Breast epithelium (tissue), 4 donors: ENCODE data around the gene DCST2. TPM values are rescaled to one million over a fixed set of nuclear protein-coding genes. Genes with fewer than 3 reads are reported as not detected.

Source experiments
- DNase-seq, 2 donors: peaks; one replicate each; pipeline ENCODE4 v3.0.0-alpha.2; 2019; ENCODE audit warnings: low spot score in 2 of 2
- H3K27ac ChIP-seq, 2 donors: fragments of 200-600 bp; sonication (generic) in 1 of 2; one replicate each; pipeline ENCODE4 v1.5.1; 2016 to 2019; ENCODE audit warnings: mild to moderate bottlenecking in 1 of 2
- H3K27me3 ChIP-seq, 2 donors: fragments of 200-600 bp; sonication (generic) in 1 of 2; one replicate each; pipeline versions ENCODE4 v1.5.1 to v1.6.0; 2017 to 2019; ENCODE audit warnings: control low read depth in 1 of 2, mild to moderate bottlenecking in 1 of 2
- H3K36me3 ChIP-seq: fragments of 200-600 bp; one replicate; pipeline ENCODE4 v1.5.1; 2019
- H3K4me1 ChIP-seq, 2 donors: fragments of 200-600 bp; sonication (generic); one replicate each; pipeline ENCODE4 v1.5.1; 2016 to 2019; ENCODE audit warnings: control low read depth in 1 of 2
- H3K4me3 ChIP-seq, 3 donors: fragments of 200-600 bp; sonication (generic); 1 replicate in 2 of 3; 2 replicates in 1 of 3; pipeline ENCODE4 v1.5.1; 2016 to 2019; ENCODE audit warnings: mild to moderate bottlenecking in 3 of 3, moderate library complexity in 2 of 3
- H3K9me3 ChIP-seq, 2 donors: fragments of 200-600 bp; sonication (generic) in 1 of 2; one replicate each; pipeline ENCODE4 v1.5.1; 2016 to 2019; ENCODE audit warnings: control low read depth in 1 of 2
- POLR2A ChIP-seq: fragments of 450-650 bp; IDR thresholded peaks from one replicate; pipeline ENCODE4 v1.6.1; 2016; ENCODE audit warnings: antibody characterized with exemption, mild to moderate bottlenecking, moderate library complexity
- POLR2AphosphoS5 ChIP-seq, 3 donors: sonication (generic); formaldehyde crosslinking; IDR thresholded peaks; one replicate each; pipeline ENCODE4 v1.6.1; 2017; ENCODE audit warnings: antibody characterized with exemption in 3 of 3
- intact Hi-C: fragments of 100-400 bp; cut with DNase I; formaldehyde crosslinking; loops from one replicate; pipeline ENCODE4 v1.15.1; 2023; ENCODE audit warnings: low total_unique reads
- total RNA-seq, 3 donors: library from RNA; depleted of rRNA; stranded (reverse); fragments of >200 nt; gene quantifications; one replicate each; pipeline ENCODE4 v1.1.0, GENCODE V29; 2016
- TF ChIP-seq, protein P1 (sequence below), 3 donors: fragments of 450-650 bp; IDR thresholded peaks; one replicate each; pipeline ENCODE4 v1.5.1; 2016 to 2017; ENCODE audit warnings: antibody characterized with exemption in 3 of 3, mild to moderate bottlenecking in 3 of 3, moderate library complexity in 3 of 3

Gene DCST2
- total RNA-seq, 3 donors from 2014 or later = 0.48 to 4.4 (median 3.3) TPM

DNA sequence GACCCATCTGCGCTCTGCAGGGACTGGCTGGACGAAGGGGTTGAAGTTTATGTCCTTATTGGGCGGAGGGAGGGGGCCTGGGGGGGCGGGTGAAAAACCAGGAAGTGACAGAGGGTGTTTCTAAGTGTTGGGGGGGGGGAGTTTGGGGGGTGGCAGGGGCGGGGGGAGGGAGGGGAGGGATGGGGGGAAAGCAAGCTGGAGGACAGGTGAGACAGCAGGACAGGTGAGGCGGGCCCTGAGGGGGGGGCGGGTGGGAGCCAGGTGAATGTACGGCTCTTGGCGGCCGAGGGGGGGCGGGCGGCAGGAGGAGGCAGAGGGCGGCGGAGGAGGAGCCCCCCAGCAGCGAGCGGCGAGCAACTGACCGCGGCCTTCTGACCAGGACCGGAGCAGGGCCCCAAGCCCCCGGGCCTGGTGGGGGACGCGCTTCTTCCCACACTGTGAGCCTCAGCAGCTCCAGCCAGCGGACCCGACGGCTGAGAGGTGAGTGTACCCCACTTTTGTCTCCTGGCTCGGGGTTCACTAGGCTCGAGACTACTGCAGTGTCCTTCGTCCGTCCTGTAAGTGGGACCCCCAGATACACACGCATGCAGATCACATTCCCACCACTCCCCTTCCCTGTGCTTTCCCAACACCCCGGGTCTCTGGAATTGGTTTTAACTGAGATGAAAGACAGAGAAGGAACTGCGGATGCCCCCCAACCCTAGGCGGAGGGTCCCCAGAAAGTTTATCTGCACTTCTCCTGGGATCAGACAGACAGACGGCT lies 30.9 kb downstream of the DCST2 start, which contains the start of gene ZBTB7B:
Gene ZBTB7B, plus strand, starts transcription at position 339 of the 763 bp plus-strand sequence. CDS start 11,859 bp downstream, outside the sequence.
- Histone ChIP-seq H3K9me3 (no peaks in the 10 kb centered on the region), H3K4me1 (peaks cover 20 to 43% of the 10 kb centered on the region in 2 donors), H3K27me3 (no peaks in the 10 kb centered on the region), H3K27ac (peak within 1 kb of the TSS; percentile 98 to 99), H3K36me3 (no peaks in the 10 kb centered on the region), H3K4me3 (peak within 1 kb of the TSS; percentile 89 to 95 (median 89))
- no peak for DNase-seq
- TF ChIP-seq, protein P1, sequence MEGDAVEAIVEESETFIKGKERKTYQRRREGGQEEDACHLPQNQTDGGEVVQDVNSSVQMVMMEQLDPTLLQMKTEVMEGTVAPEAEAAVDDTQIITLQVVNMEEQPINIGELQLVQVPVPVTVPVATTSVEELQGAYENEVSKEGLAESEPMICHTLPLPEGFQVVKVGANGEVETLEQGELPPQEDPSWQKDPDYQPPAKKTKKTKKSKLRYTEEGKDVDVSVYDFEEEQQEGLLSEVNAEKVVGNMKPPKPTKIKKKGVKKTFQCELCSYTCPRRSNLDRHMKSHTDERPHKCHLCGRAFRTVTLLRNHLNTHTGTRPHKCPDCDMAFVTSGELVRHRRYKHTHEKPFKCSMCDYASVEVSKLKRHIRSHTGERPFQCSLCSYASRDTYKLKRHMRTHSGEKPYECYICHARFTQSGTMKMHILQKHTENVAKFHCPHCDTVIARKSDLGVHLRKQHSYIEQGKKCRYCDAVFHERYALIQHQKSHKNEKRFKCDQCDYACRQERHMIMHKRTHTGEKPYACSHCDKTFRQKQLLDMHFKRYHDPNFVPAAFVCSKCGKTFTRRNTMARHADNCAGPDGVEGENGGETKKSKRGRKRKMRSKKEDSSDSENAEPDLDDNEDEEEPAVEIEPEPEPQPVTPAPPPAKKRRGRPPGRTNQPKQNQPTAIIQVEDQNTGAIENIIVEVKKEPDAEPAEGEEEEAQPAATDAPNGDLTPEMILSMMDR (IDR thresholded peaks at IDR 0.05) = peak in 2 of 3 donors; percentile 8 to 14
- no peak for TF ChIP-seq POLR2AphosphoS5 (IDR thresholded peaks at IDR 0.05)
- intact Hi-C loops = no loop called here

DNA sequence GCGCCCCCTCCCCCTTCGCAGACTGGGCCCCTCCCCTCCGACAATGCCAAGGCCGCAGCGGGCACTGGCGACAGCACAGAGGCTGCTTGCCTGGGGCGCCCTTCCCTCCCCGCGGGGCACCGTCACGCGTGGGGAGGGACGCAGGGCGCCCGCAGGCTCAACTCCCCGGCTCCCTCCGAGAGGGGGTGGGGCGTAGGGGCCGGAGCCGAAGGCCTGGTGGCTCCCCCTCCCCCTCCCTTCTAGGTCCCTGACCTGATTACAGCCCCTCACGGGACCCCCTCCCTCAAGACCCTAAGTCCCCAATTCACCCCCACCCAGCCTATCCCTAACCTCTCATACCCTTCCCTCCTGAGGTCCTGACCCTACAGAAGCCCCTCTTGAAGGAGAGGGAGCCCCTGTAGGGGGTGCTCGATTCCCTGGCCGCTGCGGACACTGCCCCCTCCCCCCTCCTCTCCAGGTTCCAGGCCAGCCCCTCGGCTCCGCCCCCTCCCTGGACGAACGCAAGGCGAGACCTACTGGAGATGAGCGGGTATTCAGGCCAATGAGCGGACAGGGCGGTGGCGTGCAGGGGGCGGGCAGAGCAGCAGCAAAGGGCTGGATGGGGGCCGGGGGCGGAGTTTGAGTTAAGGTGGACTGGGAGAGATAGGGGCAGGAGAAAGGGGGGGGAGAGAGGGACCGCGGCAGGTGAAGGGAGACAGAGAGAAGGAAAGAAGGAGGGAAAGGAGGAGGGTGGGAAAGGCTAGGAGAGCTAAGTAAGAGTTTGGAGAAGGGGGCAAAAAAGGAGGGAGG lies 31.7 kb downstream of the DCST2 start:
- peak; percentile 100 for DNase-seq
- Histone ChIP-seq H3K27ac (peak overlapping the region; percentile 98 to 99), H3K36me3 (no peaks in the 10 kb centered on the region), H3K9me3 (no peaks in the 10 kb centered on the region), H3K4me3 (peak overlapping the region; percentile 89 to 95 (median 89)), H3K4me1 (peaks cover 16 to 36% of the 10 kb centered on the region in 2 donors), H3K27me3 (no peaks in the 10 kb centered on the region)
- intact Hi-C loops = no loop called here
- TF ChIP-seq POLR2A = peak; percentile 83
- TF ChIP-seq, protein P1 (IDR thresholded peaks at IDR 0.05) = peak in 2 of 3 donors; percentile 9 to 30
- TF ChIP-seq POLR2AphosphoS5 (IDR thresholded peaks at IDR 0.05) = peak in 2 of 3 donors; percentile 61 to 78

DNA sequence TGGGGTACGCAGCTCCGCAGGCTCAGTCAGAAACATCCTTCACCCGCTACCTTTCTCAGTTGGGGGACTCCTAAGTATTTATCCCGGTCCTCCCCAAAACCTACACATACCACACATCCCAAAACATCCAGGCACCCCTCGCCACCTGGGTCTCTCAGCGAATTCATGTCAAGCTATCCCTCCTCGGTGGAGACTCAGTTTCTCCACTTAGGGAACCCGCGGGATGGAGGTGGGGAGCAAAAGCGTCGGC lies 32.2 kb downstream of the DCST2 start:
- no peak for DNase-seq
- H3K36me3 ChIP-seq = no peaks in the 10 kb centered on the region
- intact Hi-C loops = no loop called here
- TF ChIP-seq POLR2AphosphoS5 (IDR thresholded peaks at IDR 0.05) (no peak), POLR2A (no peak)
- TF ChIP-seq, protein P1 (IDR thresholded peaks at IDR 0.05) = no peak
- peak overlapping the region; percentile 98 to 99 for H3K27ac ChIP-seq
- no peaks in the 10 kb centered on the region for H3K9me3 ChIP-seq
- peak overlapping the region; percentile 89 to 95 (median 89) for H3K4me3 ChIP-seq
- peaks cover 16 to 30% of the 10 kb centered on the region in 2 donors for H3K4me1 ChIP-seq
- no peaks in the 10 kb centered on the region for H3K27me3 ChIP-seq

DNA sequence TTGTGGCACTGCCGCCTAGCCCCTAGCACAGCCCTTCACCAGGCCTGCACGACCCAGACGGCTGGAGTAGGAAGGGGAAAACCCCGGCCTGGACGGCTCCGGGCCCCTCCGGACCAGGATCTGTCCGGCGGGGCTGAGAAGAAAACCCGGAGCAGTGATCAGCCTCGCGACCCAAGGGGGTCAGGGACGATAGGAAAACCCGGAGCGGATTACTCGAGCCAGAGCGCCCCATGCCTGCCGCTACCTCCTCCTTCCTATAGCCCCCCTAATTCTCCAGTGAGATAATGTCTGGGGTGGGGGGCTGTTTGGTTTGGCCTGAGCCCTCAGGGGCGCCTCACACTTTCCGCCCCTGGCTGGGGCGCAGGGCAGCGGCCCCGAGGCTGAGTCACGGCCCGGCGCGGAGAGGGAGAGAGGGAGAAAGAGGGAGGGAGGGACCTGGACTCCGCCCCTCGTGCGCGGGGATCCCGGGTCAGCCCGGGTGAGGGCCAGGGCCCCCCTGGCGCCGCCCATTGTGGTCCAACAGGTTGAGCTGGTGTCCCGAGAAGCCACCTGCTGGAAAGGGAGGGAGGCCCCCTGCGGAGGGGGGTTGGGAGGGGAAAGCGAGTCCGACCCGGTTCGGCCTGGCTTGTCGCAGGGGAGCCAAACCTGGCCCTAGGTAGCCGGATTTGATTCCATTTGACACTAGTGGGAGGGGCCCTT lies 32.7 kb downstream of the DCST2 start:
- H3K4me3 ChIP-seq = peak overlapping the region; percentile 89 to 95 (median 89)
- H3K27ac ChIP-seq = peak overlapping the region; percentile 98 to 99
- H3K36me3 ChIP-seq = no peaks in the 10 kb centered on the region
- TF ChIP-seq, protein P1 (IDR thresholded peaks at IDR 0.05) = peak in 1 of 3 donors; percentile 18
- TF ChIP-seq POLR2AphosphoS5 (IDR thresholded peaks at IDR 0.05) (peak; percentile 70 to 91 (median 89)), POLR2A (peak; percentile 82)
- H3K4me1 ChIP-seq = peaks cover 16 to 27% of the 10 kb centered on the region in 2 donors
- peak; percentile 98 to 99 for DNase-seq
- H3K27me3 ChIP-seq = no peaks in the 10 kb centered on the region
- intact Hi-C loops = no loop called here
- H3K9me3 ChIP-seq = no peaks in the 10 kb centered on the region
